ENCODE measurements around the gene CDH4.

DNA sequence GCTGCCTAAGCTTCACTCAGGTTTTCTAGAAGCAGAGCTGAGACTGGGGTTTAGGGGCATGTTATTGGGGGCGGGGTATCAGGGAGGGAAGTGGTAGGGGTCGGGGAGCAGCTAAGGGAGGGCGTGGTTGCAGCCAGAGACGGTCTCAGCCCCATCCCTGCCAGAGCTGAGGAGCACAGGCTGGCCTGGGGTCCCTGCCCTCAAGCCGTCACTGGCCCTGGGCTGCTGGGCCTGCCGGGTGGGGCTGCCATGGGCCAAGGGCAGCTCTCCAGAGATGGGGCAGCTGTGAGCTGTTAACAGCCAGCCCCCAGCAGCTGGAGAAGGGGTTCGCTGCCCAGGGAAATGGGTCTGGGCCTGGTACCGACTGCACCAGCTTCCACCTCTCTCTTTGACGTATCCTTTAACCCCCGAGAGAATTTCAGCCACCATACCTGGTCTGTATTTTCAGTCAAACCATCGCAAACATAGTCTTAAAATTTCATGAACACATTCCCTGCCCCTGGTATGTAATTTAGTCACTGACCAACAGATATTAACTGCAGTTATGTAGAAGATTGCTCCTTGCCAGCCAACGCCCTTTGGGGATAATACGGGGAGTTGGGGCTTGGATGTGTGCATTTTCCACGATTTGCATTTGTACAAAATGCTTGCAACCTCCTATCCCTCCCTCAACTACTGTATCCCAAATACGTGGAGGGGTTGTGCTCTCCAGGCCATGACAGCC is 560.2 kb downstream of the CDH4 start:
- TF ChIP-seq HOXA7 (CRISPR knock-in tag; IDR thresholded peaks at IDR 0.05; ENCODE audit: borderline replicate concordance): no peak
- no peak for TF ChIP-seq ZNF670 (tag by site-specific recombination; IDR thresholded peaks at IDR 0.05; ENCODE audit: low read depth)
- TF ChIP-seq, protein P1, sequence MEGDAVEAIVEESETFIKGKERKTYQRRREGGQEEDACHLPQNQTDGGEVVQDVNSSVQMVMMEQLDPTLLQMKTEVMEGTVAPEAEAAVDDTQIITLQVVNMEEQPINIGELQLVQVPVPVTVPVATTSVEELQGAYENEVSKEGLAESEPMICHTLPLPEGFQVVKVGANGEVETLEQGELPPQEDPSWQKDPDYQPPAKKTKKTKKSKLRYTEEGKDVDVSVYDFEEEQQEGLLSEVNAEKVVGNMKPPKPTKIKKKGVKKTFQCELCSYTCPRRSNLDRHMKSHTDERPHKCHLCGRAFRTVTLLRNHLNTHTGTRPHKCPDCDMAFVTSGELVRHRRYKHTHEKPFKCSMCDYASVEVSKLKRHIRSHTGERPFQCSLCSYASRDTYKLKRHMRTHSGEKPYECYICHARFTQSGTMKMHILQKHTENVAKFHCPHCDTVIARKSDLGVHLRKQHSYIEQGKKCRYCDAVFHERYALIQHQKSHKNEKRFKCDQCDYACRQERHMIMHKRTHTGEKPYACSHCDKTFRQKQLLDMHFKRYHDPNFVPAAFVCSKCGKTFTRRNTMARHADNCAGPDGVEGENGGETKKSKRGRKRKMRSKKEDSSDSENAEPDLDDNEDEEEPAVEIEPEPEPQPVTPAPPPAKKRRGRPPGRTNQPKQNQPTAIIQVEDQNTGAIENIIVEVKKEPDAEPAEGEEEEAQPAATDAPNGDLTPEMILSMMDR (tag by site-specific recombination; IDR thresholded peaks at IDR 0.05): no peak
- TF ChIP-seq ZBTB1 (tag by site-specific recombination; IDR thresholded peaks at IDR 0.05): no peak
- no peak for TF ChIP-seq ZNF391 (tag by site-specific recombination; IDR thresholded peaks at IDR 0.05; ENCODE audit: borderline replicate concordance, low read depth)
- TF ChIP-seq, protein P2, sequence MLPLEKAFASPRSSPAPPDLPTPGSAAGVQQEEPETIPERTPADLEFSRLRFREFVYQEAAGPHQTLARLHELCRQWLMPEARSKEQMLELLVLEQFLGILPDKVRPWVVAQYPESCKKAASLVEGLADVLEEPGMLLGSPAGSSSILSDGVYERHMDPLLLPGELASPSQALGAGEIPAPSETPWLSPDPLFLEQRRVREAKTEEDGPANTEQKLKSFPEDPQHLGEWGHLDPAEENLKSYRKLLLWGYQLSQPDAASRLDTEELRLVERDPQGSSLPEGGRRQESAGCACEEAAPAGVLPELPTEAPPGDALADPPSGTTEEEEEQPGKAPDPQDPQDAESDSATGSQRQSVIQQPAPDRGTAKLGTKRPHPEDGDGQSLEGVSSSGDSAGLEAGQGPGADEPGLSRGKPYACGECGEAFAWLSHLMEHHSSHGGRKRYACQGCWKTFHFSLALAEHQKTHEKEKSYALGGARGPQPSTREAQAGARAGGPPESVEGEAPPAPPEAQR (tag by site-specific recombination; IDR thresholded peaks at IDR 0.05): no peak
- TF ChIP-seq ZNF138 (tag by site-specific recombination; IDR thresholded peaks at IDR 0.05; ENCODE audit: borderline replicate concordance): no peak
